OCI-LY1 (cell line): Measurements from ENCODE around the gene DDX1.

Experiments used
- H2AFZ ChIP-seq: fragments of 200-600 bp; sonication (generic), shearing (Covaris generic); 2 replicates; pipeline ENCODE4 v1.6.0; 2014; ENCODE audit warnings: antibody characterized with exemption, mild to moderate bottlenecking, low read length
- H3F3A ChIP-seq: fragments of 200-600 bp; sonication (generic), shearing (Covaris generic); 2 replicates; pipeline ENCODE4 v1.6.0; 2014; ENCODE audit warnings: mild to moderate bottlenecking, antibody characterized with exemption, low read length, moderate library complexity; ENCODE audit not compliant: insufficient read depth
- H3K27ac ChIP-seq: fragments of 200-600 bp; sonication (generic); 2 replicates; pipeline ENCODE4 v1.5.1; 2014; ENCODE audit warnings: low read length, mixed run types, mild to moderate bottlenecking, low read depth; ENCODE audit not compliant: poor library complexity, severe bottlenecking
- H3K27me3 ChIP-seq: fragments of 200-600 bp; sonication (generic); 2 replicates; pipeline ENCODE4 v1.6.0; 2014; ENCODE audit warnings: antibody characterized with exemption, mild to moderate bottlenecking, low read length, moderate library complexity; ENCODE audit not compliant: insufficient read depth
- H3K36me3 ChIP-seq: fragments of 200-600 bp; sonication (generic); 2 replicates; pipeline ENCODE4 v1.6.1; 2014; ENCODE audit warnings: mild to moderate bottlenecking, antibody characterized with exemption, low read length, moderate library complexity, mixed read lengths; ENCODE audit not compliant: insufficient read depth
- H3K4me1 ChIP-seq: fragments of 200-600 bp; sonication (generic); 2 replicates; pipeline ENCODE4 v1.5.1; 2014; ENCODE audit warnings: mild to moderate bottlenecking, low read length, moderate library complexity; ENCODE audit not compliant: insufficient read depth, severe bottlenecking
- H3K4me2 ChIP-seq: fragments of 200-600 bp; sonication (generic), shearing (Covaris generic); 2 replicates; pipeline ENCODE4 v1.6.1; 2014; ENCODE audit warnings: low read length
- H3K4me3 ChIP-seq: fragments of 200-600 bp; sonication (generic); 2 replicates; pipeline ENCODE4 v1.5.1; 2014; ENCODE audit warnings: low read length, low read depth, mild to moderate bottlenecking, mixed read lengths; ENCODE audit not compliant: poor library complexity, severe bottlenecking
- H3K79me2 ChIP-seq: fragments of 200-600 bp; shearing (Covaris generic); 2 replicates; pipeline ENCODE4 v1.6.1; 2016; ENCODE audit warnings: mixed run types, low read length, mixed read lengths; ENCODE audit not compliant: insufficient read depth
- H3K9ac ChIP-seq: fragments of 200-600 bp; sonication (generic), shearing (Covaris generic); 2 replicates; pipeline ENCODE4 v1.6.1; 2014; ENCODE audit warnings: mild to moderate bottlenecking, low read length, mixed read lengths
- H3K9me2 ChIP-seq: fragments of 200-600 bp; sonication (generic), shearing (Covaris generic); 2 replicates; pipeline ENCODE4 v1.6.1; 2014; ENCODE audit warnings: low read depth, mild to moderate bottlenecking, low read length, mixed read lengths
- H3K9me3 ChIP-seq: fragments of 200-600 bp; shearing (Covaris generic); 2 replicates; pipeline ENCODE4 v1.6.1; 2014; ENCODE audit warnings: low read length, mixed read lengths
- H4K20me1 ChIP-seq: fragments of 200-600 bp; sonication (generic), shearing (Covaris generic); 2 replicates; pipeline ENCODE4 v1.6.0; 2016; ENCODE audit warnings: mild to moderate bottlenecking, low read length; ENCODE audit not compliant: insufficient read depth
- EZH2 ChIP-seq: fragments of 200-600 bp; sonication (generic), shearing (Covaris generic); IDR thresholded peaks from 2 replicates; pipeline ENCODE4 v1.8.0; 2017; ENCODE audit warnings: borderline replicate concordance, mixed run types, mild to moderate bottlenecking, antibody characterized with exemption, low read length, moderate library complexity, mixed read lengths
- TF ChIP-seq, protein P1 (sequence below): fragments of 200-600 bp; sonication (generic), shearing (Covaris generic); IDR thresholded peaks from 2 replicates; pipeline ENCODE4 v1.5.1; 2017; ENCODE audit warnings: mild to moderate bottlenecking, antibody characterized with exemption, low read length, moderate library complexity, mixed read lengths

Gene DDX1

DNA sequence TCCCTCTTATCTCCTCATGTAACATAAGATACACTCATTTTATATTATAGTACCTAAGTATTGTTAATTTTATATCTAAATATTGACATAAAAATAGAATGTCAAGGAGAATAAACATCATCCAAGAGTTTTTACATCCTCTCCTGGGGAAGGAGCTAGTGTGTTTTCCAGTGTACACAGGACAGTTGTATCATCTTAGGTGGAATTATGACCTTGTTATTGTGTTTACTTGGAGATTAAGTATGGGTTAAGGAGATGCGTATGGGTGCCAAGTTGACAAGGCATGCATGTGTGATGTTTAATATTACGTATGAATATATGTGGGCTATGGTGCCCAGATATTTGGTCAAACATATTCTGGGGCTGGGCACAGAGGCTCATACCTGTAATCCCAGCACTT is 11.2 kb upstream of the DDX1 start:
- peaks cover 7% of the 10 kb centered on the region for H3K4me1 ChIP-seq
- no peaks in the 10 kb centered on the region for H3K79me2 ChIP-seq
- H3K9me3 ChIP-seq: no peaks in the 10 kb centered on the region
- no peaks in the 10 kb centered on the region for H4K20me1 ChIP-seq
- H3K36me3 ChIP-seq: no peaks in the 10 kb centered on the region
- H3K27ac ChIP-seq: no peak overlapping the region
- no peak overlapping the region for H3K9ac ChIP-seq
- TF ChIP-seq, protein P1, sequence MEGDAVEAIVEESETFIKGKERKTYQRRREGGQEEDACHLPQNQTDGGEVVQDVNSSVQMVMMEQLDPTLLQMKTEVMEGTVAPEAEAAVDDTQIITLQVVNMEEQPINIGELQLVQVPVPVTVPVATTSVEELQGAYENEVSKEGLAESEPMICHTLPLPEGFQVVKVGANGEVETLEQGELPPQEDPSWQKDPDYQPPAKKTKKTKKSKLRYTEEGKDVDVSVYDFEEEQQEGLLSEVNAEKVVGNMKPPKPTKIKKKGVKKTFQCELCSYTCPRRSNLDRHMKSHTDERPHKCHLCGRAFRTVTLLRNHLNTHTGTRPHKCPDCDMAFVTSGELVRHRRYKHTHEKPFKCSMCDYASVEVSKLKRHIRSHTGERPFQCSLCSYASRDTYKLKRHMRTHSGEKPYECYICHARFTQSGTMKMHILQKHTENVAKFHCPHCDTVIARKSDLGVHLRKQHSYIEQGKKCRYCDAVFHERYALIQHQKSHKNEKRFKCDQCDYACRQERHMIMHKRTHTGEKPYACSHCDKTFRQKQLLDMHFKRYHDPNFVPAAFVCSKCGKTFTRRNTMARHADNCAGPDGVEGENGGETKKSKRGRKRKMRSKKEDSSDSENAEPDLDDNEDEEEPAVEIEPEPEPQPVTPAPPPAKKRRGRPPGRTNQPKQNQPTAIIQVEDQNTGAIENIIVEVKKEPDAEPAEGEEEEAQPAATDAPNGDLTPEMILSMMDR: no peak
- no peak for TF ChIP-seq EZH2
- H3K9me2 ChIP-seq: no peaks in the 10 kb centered on the region
- H3K4me3 ChIP-seq: no peak overlapping the region
- H3K4me2 ChIP-seq: no peak overlapping the region
- H3K27me3 ChIP-seq: no peaks in the 10 kb centered on the region
- no peaks in the 10 kb centered on the region for H3F3A ChIP-seq
- no peak overlapping the region for H2AFZ ChIP-seq

DNA sequence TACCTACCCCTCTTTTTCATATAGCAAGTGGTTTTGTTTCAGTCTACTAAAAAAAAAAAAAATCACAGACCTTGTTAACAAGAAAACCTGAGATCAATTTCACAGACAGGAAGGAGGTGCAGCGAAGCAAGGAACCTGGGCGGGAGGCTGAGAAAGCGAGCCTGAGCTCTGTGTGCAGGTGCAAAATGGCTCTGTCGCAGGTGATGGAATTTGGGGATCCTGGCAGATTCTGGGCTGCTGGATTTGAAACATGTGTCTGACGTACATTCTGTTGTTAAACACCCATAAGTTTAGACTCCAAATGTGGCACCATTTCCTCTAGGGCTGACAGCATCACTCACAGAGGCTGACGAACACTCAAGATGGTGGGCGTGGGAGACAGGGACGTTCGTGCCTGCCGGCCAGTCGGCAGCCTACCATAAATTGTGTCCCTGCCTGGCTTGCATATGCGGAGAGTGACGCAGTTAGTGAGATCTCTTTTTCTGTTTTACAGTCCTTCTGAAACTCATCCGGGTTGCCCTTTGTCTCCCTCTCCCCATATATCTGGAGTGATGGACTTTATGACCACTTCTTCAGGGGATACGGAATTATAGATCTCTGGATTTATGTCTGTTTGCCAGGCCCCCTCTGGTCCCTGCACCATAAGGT is 8.8 kb upstream of the DDX1 start:
- Histone ChIP-seq H3K4me2 (peak overlapping the region; percentile 37), H3K9ac (no peak overlapping the region), H3K27ac (no peak overlapping the region), H3K9me2 (no peaks in the 10 kb centered on the region), H3K4me3 (peak overlapping the region; percentile 33), H3F3A (no peaks in the 10 kb centered on the region), H3K9me3 (no peaks in the 10 kb centered on the region), H3K79me2 (no peaks in the 10 kb centered on the region), H3K4me1 (peaks cover 7% of the 10 kb centered on the region), H3K36me3 (no peaks in the 10 kb centered on the region), H4K20me1 (no peaks in the 10 kb centered on the region), H3K27me3 (no peaks in the 10 kb centered on the region), H2AFZ (no peak overlapping the region)
- TF ChIP-seq, protein P1: no peak
- no peak for TF ChIP-seq EZH2

DNA sequence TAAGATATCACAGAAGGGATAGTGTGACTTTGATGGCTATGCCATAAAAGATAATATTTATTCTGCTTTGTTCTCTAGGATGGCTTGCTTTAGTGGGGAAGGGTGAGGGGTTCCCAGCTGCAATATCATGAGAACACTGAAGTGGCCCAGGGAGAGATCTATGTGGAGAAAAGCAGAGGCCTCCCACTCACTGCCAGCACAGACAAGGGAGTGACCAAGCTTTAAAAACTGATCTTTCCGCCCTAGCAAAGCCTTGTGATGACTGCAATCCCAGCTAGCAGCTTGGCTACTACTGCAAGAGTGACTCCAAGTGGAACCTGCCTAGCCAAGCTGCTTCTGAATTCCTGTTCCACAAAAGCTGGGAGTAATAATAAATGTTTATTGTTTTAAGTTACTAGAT is 7.8 kb upstream of the DDX1 start:
- Histone ChIP-seq H2AFZ (no peak overlapping the region), H3K4me3 (no peak overlapping the region), H3K4me2 (no peak overlapping the region), H3K36me3 (no peaks in the 10 kb centered on the region), H3K27me3 (no peaks in the 10 kb centered on the region), H3K9ac (no peak overlapping the region), H3K79me2 (no peaks in the 10 kb centered on the region), H3K9me2 (no peaks in the 10 kb centered on the region), H3K9me3 (no peaks in the 10 kb centered on the region), H3K4me1 (peaks cover 7% of the 10 kb centered on the region), H3K27ac (no peak overlapping the region), H3F3A (no peaks in the 10 kb centered on the region), H4K20me1 (no peaks in the 10 kb centered on the region)
- TF ChIP-seq EZH2: no peak
- TF ChIP-seq, protein P1: no peak
